ENCODE measurements around the gene HSD17B12. TPM values are rescaled to one million over a fixed set of nuclear protein-coding genes. Genes with fewer than 3 reads are reported as not detected.

The HSD17B12 gene
- total RNA-seq, 4 donors from 2014 or later: 46.3 to 93.4 (median 60.1) TPM

- Histone ChIP-seq H3K4me1 (no peaks in the 10 kb centered on the region), H3K4me3 (no peak overlapping the region), H3K27ac (no peak overlapping the region), H3K36me3 (peaks cover 3% of the 10 kb centered on the region), H3K9me3 (no peaks in the 10 kb centered on the region), H3K27me3 (no peaks in the 10 kb centered on the region)
- DNase-seq (ENCODE audit: low spot score in 2 of 2): no peak
- 80% methylated on average over 7 of the region's 7 CpGs for WGBS
- no peak for TF ChIP-seq EP300 (IDR thresholded peaks at IDR 0.05)
- TF ChIP-seq CTCF (IDR thresholded peaks at IDR 0.05): no peak
- TF ChIP-seq POLR2A (IDR thresholded peaks at IDR 0.05): no peak
- no peak for TF ChIP-seq POLR2AphosphoS5 (IDR thresholded peaks at IDR 0.05)
Observed at GRCh38 chr11:43835104-43835503, 154.6 kb downstream of the HSD17B12 start.

- TF ChIP-seq CTCF (IDR thresholded peaks at IDR 0.05): no peak
- TF ChIP-seq POLR2A (IDR thresholded peaks at IDR 0.05): no peak
- TF ChIP-seq POLR2AphosphoS5 (IDR thresholded peaks at IDR 0.05): no peak
- TF ChIP-seq EP300 (IDR thresholded peaks at IDR 0.05): no peak
- DNase-seq (ENCODE audit: low spot score in 2 of 2): no peak
- WGBS: 70% methylated on average over 4 of the region's 4 CpGs
- no peaks in the 10 kb centered on the region for H3K27me3 ChIP-seq
- no peaks in the 10 kb centered on the region for H3K9me3 ChIP-seq
- H3K36me3 ChIP-seq: peaks cover 4% of the 10 kb centered on the region
- no peaks in the 10 kb centered on the region for H3K4me1 ChIP-seq
- no peak overlapping the region for H3K4me3 ChIP-seq
- H3K27ac ChIP-seq: no peak overlapping the region
Observed at GRCh38 chr11:43837879-43838278, 157.3 kb downstream of the HSD17B12 start.

GRCh38 chr11:43842021-43842420 lies 161.5 kb downstream of the HSD17B12 start:
- Histone ChIP-seq H3K4me3 (no peak overlapping the region), H3K9me3 (no peaks in the 10 kb centered on the region), H3K27ac (no peak overlapping the region), H3K36me3 (peaks cover 11% of the 10 kb centered on the region), H3K4me1 (no peaks in the 10 kb centered on the region), H3K27me3 (no peaks in the 10 kb centered on the region)
- WGBS: 90% methylated on average over 1 of the region's 1 CpG
- no peak for DNase-seq (ENCODE audit: low spot score in 2 of 2)
- TF ChIP-seq POLR2A (IDR thresholded peaks at IDR 0.05): no peak
- no peak for TF ChIP-seq POLR2AphosphoS5 (IDR thresholded peaks at IDR 0.05)
- no peak for TF ChIP-seq CTCF (IDR thresholded peaks at IDR 0.05)
- TF ChIP-seq EP300 (IDR thresholded peaks at IDR 0.05): no peak

- no peak for TF ChIP-seq CTCF (IDR thresholded peaks at IDR 0.05)
- no peak for TF ChIP-seq EP300 (IDR thresholded peaks at IDR 0.05)
- TF ChIP-seq POLR2AphosphoS5 (IDR thresholded peaks at IDR 0.05): no peak
- TF ChIP-seq POLR2A (IDR thresholded peaks at IDR 0.05): no peak
- Histone ChIP-seq H3K4me1 (no peaks in the 10 kb centered on the region), H3K36me3 (peaks cover 6% of the 10 kb centered on the region), H3K9me3 (no peaks in the 10 kb centered on the region), H3K27ac (no peak overlapping the region), H3K4me3 (no peak overlapping the region), H3K27me3 (no peaks in the 10 kb centered on the region)
- 90% methylated on average over 3 of the region's 3 CpGs for WGBS
- no peak for DNase-seq (ENCODE audit: low spot score in 2 of 2)
Observed at GRCh38 chr11:43845816-43846215, 165.3 kb downstream of the HSD17B12 start.

- peaks cover 19% of the 10 kb centered on the region for H3K36me3 ChIP-seq
- WGBS: 37% methylated on average over 4 of the region's 4 CpGs
- no peaks in the 10 kb centered on the region for H3K4me1 ChIP-seq
- H3K27me3 ChIP-seq: no peaks in the 10 kb centered on the region
- DNase-seq (ENCODE audit: low spot score in 2 of 2): no peak
- no peaks in the 10 kb centered on the region for H3K9me3 ChIP-seq
- TF ChIP-seq CTCF (IDR thresholded peaks at IDR 0.05) (peak; percentile 30 to 62), POLR2AphosphoS5 (IDR thresholded peaks at IDR 0.05) (no peak), POLR2A (IDR thresholded peaks at IDR 0.05) (no peak), EP300 (IDR thresholded peaks at IDR 0.05) (no peak)
- no peak overlapping the region for H3K27ac ChIP-seq
- H3K4me3 ChIP-seq: no peak overlapping the region
Observed at GRCh38 chr11:43852057-43852636, 171.6 kb downstream of the HSD17B12 start.
